Neural cell (in vitro differentiated cells): ENCODE measurements around the gene SERPINH1. TPM values are rescaled to one million over a fixed set of nuclear protein-coding genes. Genes with fewer than 3 reads are reported as not detected.
A peak's percentile ranks its signal among the peaks of the same experiment; 100 is the strongest.

Experiments used
- H2AFZ ChIP-seq: fragments of 200-600, 300-800 bp; sonication (generic), shearing (Covaris generic); 2 replicates; pipeline ENCODE4 v1.6.0; 2014; ENCODE audit warnings: low read depth, mild to moderate bottlenecking, antibody characterized with exemption, low read length, moderate library complexity
- H3F3A ChIP-seq: fragments of 200-600 bp; shearing (Covaris generic); 2 replicates; pipeline ENCODE4 v1.6.1; 2016; ENCODE audit warnings: mild to moderate bottlenecking, moderate library complexity, mixed read lengths, antibody characterized with exemption, low read length; ENCODE audit not compliant: insufficient read depth, poor library complexity, severe bottlenecking
- H3K27ac ChIP-seq: fragments of 200-600, 300-800 bp; sonication (generic), shearing (Covaris generic); 2 replicates; pipeline ENCODE4 v1.5.1; 2014; ENCODE audit warnings: mild to moderate bottlenecking, low read length, moderate library complexity
- H3K27me3 ChIP-seq: fragments of 300-800, 200-600 bp; sonication (generic), shearing (Covaris generic); 2 replicates; pipeline ENCODE4 v1.6.0; 2014; ENCODE audit warnings: mild to moderate bottlenecking, low read depth, low read length, moderate library complexity; ENCODE audit not compliant: insufficient read depth
- H3K36me3 ChIP-seq: fragments of 300-800, 200-600 bp; sonication (generic), shearing (Covaris generic); 2 replicates; pipeline ENCODE4 v1.5.1; 2014; ENCODE audit warnings: mild to moderate bottlenecking, antibody characterized with exemption, low read length, moderate library complexity; ENCODE audit not compliant: insufficient read depth
- H3K4me2 ChIP-seq: fragments of 300-800, 200-600 bp; sonication (generic), shearing (Covaris generic); 2 replicates; pipeline ENCODE4 v1.6.0; 2014; ENCODE audit warnings: mild to moderate bottlenecking, low read length
- H3K4me3 ChIP-seq: fragments of 300-800, 200-600 bp; sonication (generic), shearing (Covaris generic); 2 replicates; pipeline ENCODE4 v1.5.1; 2014; ENCODE audit warnings: mild to moderate bottlenecking, low read length, moderate library complexity
- H3K79me2 ChIP-seq: fragments of 200-600 bp; shearing (Covaris generic); replicated peaks from 2 replicates; pipeline ENCODE4 v1.6.0; 2014; ENCODE audit warnings: mild to moderate bottlenecking, low read length, moderate library complexity; ENCODE audit not compliant: insufficient read depth
- H3K9ac ChIP-seq: fragments of 300-800, 200-600 bp; sonication (generic), shearing (Covaris generic); 2 replicates; pipeline ENCODE4 v1.6.1; 2016; ENCODE audit warnings: mild to moderate bottlenecking, low read length, mixed read lengths
- H3K9me2 ChIP-seq: fragments of 200-600 bp; shearing (Covaris generic); 2 replicates; pipeline ENCODE4 v1.6.1; 2016; ENCODE audit warnings: mild to moderate bottlenecking, low read length, mixed read lengths; ENCODE audit not compliant: insufficient read depth
- H3K9me3 ChIP-seq: fragments of 200-600, 300-800 bp; sonication (generic), shearing (Covaris generic); 2 replicates; pipeline ENCODE4 v1.6.1; 2016; ENCODE audit warnings: mild to moderate bottlenecking, mixed run types, low read length, moderate library complexity, mixed read lengths
- H4K20me1 ChIP-seq: fragments of 200-600 bp; shearing (Covaris generic); 2 replicates; pipeline ENCODE4 v1.6.1; 2016; ENCODE audit warnings: mild to moderate bottlenecking, mixed run types; ENCODE audit not compliant: insufficient read depth
- CTCF ChIP-seq: fragments of 450-650 bp; IDR thresholded peaks from 2 replicates; pipeline ENCODE4 v1.5.1; 2014; ENCODE audit warnings: antibody characterized with exemption, mild to moderate bottlenecking, moderate library complexity; ENCODE audit not compliant: poor library complexity, severe bottlenecking
- EP300 ChIP-seq: fragments of 450-650 bp; conservative IDR thresholded peaks from 2 replicates; pipeline ENCODE4 v1.6.1; 2014; ENCODE audit warnings: antibody characterized with exemption, mild to moderate bottlenecking, moderate library complexity; ENCODE audit not compliant: poor library complexity, severe bottlenecking
- EZH2 ChIP-seq: fragments of 200-600, 300-800 bp; shearing (Covaris generic), sonication (generic); IDR thresholded peaks from 2 replicates; pipeline ENCODE4 v1.6.1; 2014; ENCODE audit warnings: antibody characterized with exemption, low read length, borderline replicate concordance, mild to moderate bottlenecking; ENCODE audit not compliant: insufficient read depth, poor library complexity, severe bottlenecking
- MXI1 ChIP-seq: fragments of 450-650 bp; conservative IDR thresholded peaks from 2 replicates; pipeline ENCODE4 v1.6.1; 2014; ENCODE audit warnings: antibody characterized with exemption, mild to moderate bottlenecking; ENCODE audit not compliant: poor library complexity, severe bottlenecking
- POLR2AphosphoS5 ChIP-seq: IDR thresholded peaks from 2 replicates; pipeline ENCODE4 v1.6.1; 2012
- RAD21 ChIP-seq: fragments of 450-650 bp; conservative IDR thresholded peaks from 2 replicates; pipeline ENCODE4 v1.6.1; 2014; ENCODE audit warnings: antibody characterized with exemption, mild to moderate bottlenecking, moderate library complexity
- SMC3 ChIP-seq: fragments of 450-650 bp; conservative IDR thresholded peaks from 2 replicates; pipeline ENCODE4 v1.6.1; 2014; ENCODE audit warnings: antibody characterized with exemption, mild to moderate bottlenecking, moderate library complexity; ENCODE audit not compliant: poor library complexity
- TAF1 ChIP-seq: IDR thresholded peaks from 2 replicates; pipeline ENCODE4 v1.6.1; 2012; ENCODE audit warnings: low read depth
- polyA plus RNA-seq: library from polyadenylated mRNA; depleted of rRNA; stranded (reverse); fragments of >200 nt; gene quantifications from 2 replicates; pipeline ENCODE4 v1.2.3, GENCODE V29; 2014
- TF ChIP-seq, protein P1 (sequence below): IDR thresholded peaks from 2 replicates; pipeline ENCODE4 v1.6.1; 2012; ENCODE audit warnings: borderline replicate concordance

Gene SERPINH1
- polyA plus RNA-seq, 1 donor from 2014 or later: 16.1 TPM

DNA sequence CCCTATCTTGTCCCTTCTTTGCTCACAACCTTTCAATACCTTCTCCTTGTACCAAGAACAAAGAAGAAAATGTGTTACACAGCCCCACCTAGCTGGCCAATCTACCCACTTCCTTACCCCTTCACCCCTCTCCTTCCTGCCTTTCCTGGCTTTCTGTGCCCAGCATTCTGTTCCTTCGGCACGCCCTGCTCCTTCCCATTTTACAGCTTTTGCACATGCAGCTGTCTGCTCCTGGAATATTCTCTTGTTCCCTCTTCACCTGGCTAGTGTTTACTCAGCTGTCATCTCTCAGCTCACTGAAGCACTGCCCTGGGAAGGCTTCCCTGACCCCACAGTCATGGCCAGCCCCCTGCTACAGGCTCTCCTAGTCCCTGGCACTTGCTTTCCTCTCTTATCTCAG is 30.7 kb downstream of the SERPINH1 start:
- no peaks in the 10 kb centered on the region for H3K36me3 ChIP-seq
- TF ChIP-seq TAF1 (no peak), POLR2AphosphoS5 (peak; percentile 11), MXI1 (no peak), SMC3 (no peak), EP300 (no peak), EZH2 (no peak), RAD21 (no peak), CTCF (no peak)
- peak overlapping the region; percentile 47 for H3K4me3 ChIP-seq
- peak overlapping the region; percentile 43 for H3K4me2 ChIP-seq
- no peaks in the 10 kb centered on the region for H3K9me2 ChIP-seq
- peak overlapping the region; percentile 86 for H3K27ac ChIP-seq
- H3F3A ChIP-seq: no peaks in the 10 kb centered on the region
- no peak overlapping the region for H2AFZ ChIP-seq
- peaks cover 3% of the 10 kb centered on the region for H3K79me2 ChIP-seq
- no peaks in the 10 kb centered on the region for H3K9me3 ChIP-seq
- H4K20me1 ChIP-seq: no peaks in the 10 kb centered on the region
- H3K27me3 ChIP-seq: no peaks in the 10 kb centered on the region
- peak overlapping the region; percentile 50 for H3K9ac ChIP-seq

GRCh38 chr11:75593286-75593915 is 31.3 kb downstream of the SERPINH1 start:
- no peaks in the 10 kb centered on the region for H3K9me2 ChIP-seq
- H4K20me1 ChIP-seq: no peaks in the 10 kb centered on the region
- peaks cover 3% of the 10 kb centered on the region for H3K79me2 ChIP-seq
- H3K4me2 ChIP-seq: peak overlapping the region; percentile 43
- H3K27ac ChIP-seq: peak overlapping the region; percentile 86
- H3K36me3 ChIP-seq: no peaks in the 10 kb centered on the region
- H3K9me3 ChIP-seq: no peaks in the 10 kb centered on the region
- peak overlapping the region; percentile 47 for H3K4me3 ChIP-seq
- H2AFZ ChIP-seq: no peak overlapping the region
- no peaks in the 10 kb centered on the region for H3K27me3 ChIP-seq
- no peaks in the 10 kb centered on the region for H3F3A ChIP-seq
- peak overlapping the region; percentile 50 for H3K9ac ChIP-seq
- TF ChIP-seq EZH2 (no peak), TAF1 (no peak), SMC3 (peak; percentile 47), POLR2AphosphoS5 (peak; percentile 24), RAD21 (peak; percentile 41), MXI1 (peak; percentile 32), CTCF (no peak), EP300 (no peak)
- TF ChIP-seq, protein P1, sequence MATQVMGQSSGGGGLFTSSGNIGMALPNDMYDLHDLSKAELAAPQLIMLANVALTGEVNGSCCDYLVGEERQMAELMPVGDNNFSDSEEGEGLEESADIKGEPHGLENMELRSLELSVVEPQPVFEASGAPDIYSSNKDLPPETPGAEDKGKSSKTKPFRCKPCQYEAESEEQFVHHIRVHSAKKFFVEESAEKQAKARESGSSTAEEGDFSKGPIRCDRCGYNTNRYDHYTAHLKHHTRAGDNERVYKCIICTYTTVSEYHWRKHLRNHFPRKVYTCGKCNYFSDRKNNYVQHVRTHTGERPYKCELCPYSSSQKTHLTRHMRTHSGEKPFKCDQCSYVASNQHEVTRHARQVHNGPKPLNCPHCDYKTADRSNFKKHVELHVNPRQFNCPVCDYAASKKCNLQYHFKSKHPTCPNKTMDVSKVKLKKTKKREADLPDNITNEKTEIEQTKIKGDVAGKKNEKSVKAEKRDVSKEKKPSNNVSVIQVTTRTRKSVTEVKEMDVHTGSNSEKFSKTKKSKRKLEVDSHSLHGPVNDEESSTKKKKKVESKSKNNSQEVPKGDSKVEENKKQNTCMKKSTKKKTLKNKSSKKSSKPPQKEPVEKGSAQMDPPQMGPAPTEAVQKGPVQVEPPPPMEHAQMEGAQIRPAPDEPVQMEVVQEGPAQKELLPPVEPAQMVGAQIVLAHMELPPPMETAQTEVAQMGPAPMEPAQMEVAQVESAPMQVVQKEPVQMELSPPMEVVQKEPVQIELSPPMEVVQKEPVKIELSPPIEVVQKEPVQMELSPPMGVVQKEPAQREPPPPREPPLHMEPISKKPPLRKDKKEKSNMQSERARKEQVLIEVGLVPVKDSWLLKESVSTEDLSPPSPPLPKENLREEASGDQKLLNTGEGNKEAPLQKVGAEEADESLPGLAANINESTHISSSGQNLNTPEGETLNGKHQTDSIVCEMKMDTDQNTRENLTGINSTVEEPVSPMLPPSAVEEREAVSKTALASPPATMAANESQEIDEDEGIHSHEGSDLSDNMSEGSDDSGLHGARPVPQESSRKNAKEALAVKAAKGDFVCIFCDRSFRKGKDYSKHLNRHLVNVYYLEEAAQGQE: no peak
